GM21390 (cell line): Measurements from ENCODE around the gene UBA6.
"Not testable (repeated sequence)": the region's sequence is repeated elsewhere in the genome, so short reads cannot be mapped to it uniquely, and the experiment has no call there.

Experiments used
- ATAC-seq: cut with Tn5 transposase; IDR thresholded peaks from one replicate; pipeline ENCODE4 v1.9.1; 2021; ENCODE audit not compliant: unreplicated experiment

UBA6 gene

GRCh38 chr4:67700738-67701516, at the start of gene UBA6:
Gene UBA6, minus strand, starts transcription at chr4:67701155. Its CDS starts 36 bp downstream, at chr4:67701119.
- ATAC-seq = peak; percentile 97

- ATAC-seq = no peak
These were observed 49.7 kb upstream of the UBA6 start for GRCh38 chr4:67750691-67751090.

GRCh38 chr4:67749286-67749685, 48.3 kb upstream of the UBA6 start:
- ATAC-seq = no peak

GRCh38 chr4:67746797-67747495, 46.0 kb upstream of the UBA6 start:
- ATAC-seq = peak; percentile 66

GRCh38 chr4:67744561-67745283, 43.8 kb upstream of the UBA6 start:
- ATAC-seq = no peak

GRCh38 chr4:67743194-67743593, 42.2 kb upstream of the UBA6 start:
- ATAC-seq = no peak

- ATAC-seq = no peak
These were observed 35.3 kb upstream of the UBA6 start for GRCh38 chr4:67736262-67736661.

GRCh38 chr4:67735325-67735724, 34.4 kb upstream of the UBA6 start:
- no peak for ATAC-seq

- ATAC-seq = not testable (repeated sequence)
These were observed 29.6 kb upstream of the UBA6 start for GRCh38 chr4:67730511-67730910.

- no peak for ATAC-seq
These were observed 26.3 kb upstream of the UBA6 start for GRCh38 chr4:67727124-67727850.

- ATAC-seq = no peak
These were observed 25.0 kb upstream of the UBA6 start for GRCh38 chr4:67725981-67726380.

GRCh38 chr4:67725132-67725531, 24.2 kb upstream of the UBA6 start:
- ATAC-seq = no peak

GRCh38 chr4:67723949-67724348, 23.0 kb upstream of the UBA6 start:
- ATAC-seq = no peak

GRCh38 chr4:67723341-67723740, 22.4 kb upstream of the UBA6 start:
- no peak for ATAC-seq

GRCh38 chr4:67721770-67722597, 21.0 kb upstream of the UBA6 start:
- ATAC-seq = no peak

GRCh38 chr4:67721315-67721769, 20.4 kb upstream of the UBA6 start:
- no peak for ATAC-seq

GRCh38 chr4:67719953-67720617, 19.1 kb upstream of the UBA6 start:
- ATAC-seq = no peak

- ATAC-seq = no peak
These were observed 17.9 kb upstream of the UBA6 start for GRCh38 chr4:67718848-67719247.

GRCh38 chr4:67717586-67717985, 16.6 kb upstream of the UBA6 start:
- ATAC-seq = no peak

GRCh38 chr4:67714955-67715354, 14.0 kb upstream of the UBA6 start:
- ATAC-seq = no peak
